AG04450 (cell line): Measurements from ENCODE around the gene ADAM10. TPM values are rescaled to one million over a fixed set of nuclear protein-coding genes. Genes with fewer than 3 reads are reported as not detected.

ENCODE experiments used
- CTCF ChIA-PET: fragments of 300-600, 350-600 bp; formaldehyde crosslinking; extraction: SDS; loops from one replicate; lab custom pipeline; 2022; ENCODE audit warnings: antibody characterized with exemption, inconsistent platforms; lab: Charles Lee
- POLR2A ChIA-PET: fragments of 350-600 bp; formaldehyde crosslinking; extraction: SDS; loops from one replicate; lab custom pipeline; 2021; ENCODE audit warnings: antibody characterized with exemption, inconsistent platforms; lab: Yijun Ruan, JAX
- DNase-seq: peaks from one replicate; pipeline ENCODE4 v3.0.0-alpha.2; 2011; ENCODE audit warnings: low read depth, low spot score
- H3K27ac ChIP-seq: one replicate; pipeline ENCODE4 v1.5.1; 2012; ENCODE audit warnings: low read depth, low read length, control low read depth
- H3K27me3 ChIP-seq: one replicate; pipeline ENCODE4 v1.6.0; 2012; ENCODE audit warnings: low read length; ENCODE audit not compliant: control insufficient read depth, insufficient read depth
- H3K4me3 ChIP-seq: 2 replicates; pipeline ENCODE4 v1.5.1; 2011; ENCODE audit warnings: mild to moderate bottlenecking, low read depth, low read length, control low read depth
- H3K9me3 ChIP-seq: 2 replicates; pipeline ENCODE4 v1.5.1; 2012; ENCODE audit warnings: low read length; ENCODE audit not compliant: control insufficient read depth, insufficient read depth
- CTCF ChIP-seq: IDR thresholded peaks from 2 replicates; pipeline ENCODE4 v1.5.1; 2011; ENCODE audit warnings: low read depth, low read length, control low read depth, inconsistent platforms
- polyA plus RNA-seq: library from polyadenylated mRNA; depleted of rRNA; stranded (reverse); fragments of >200 nt; gene quantifications from 2 replicates; pipeline ENCODE4 v1.2.3, GENCODE V29; 2011

ADAM10 gene
- polyA plus RNA-seq, 1 experiment, result 220 TPM

DNA sequence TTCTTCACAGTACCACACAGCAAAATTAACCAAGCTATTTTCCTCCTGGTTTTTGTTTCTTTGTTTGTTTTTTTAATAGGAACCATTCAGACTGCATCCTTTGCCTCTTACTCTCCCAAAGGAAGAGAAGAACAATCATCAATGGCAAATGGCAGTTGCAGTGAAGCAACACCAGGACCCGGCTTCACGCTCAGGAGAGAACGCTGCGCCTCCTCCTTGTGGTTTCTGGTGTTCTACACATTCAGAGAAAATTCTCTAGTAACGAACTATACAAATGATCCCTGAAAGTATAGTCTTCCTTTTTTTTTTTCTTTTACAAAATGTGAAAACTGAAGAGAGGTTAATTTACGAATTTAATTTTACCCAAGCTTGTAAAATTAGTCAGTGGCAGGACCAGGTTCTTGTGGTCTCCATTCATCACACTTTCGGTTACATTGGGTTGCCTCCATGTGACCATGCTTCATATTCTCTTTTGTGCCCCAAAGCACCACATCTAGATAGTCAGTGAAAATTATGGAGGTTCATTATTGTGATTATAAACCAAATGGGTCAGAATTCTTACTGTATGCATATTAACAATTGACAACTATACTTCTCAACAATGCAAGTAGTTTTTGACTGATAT is 11.0 kb upstream of the ADAM10 start:
- CTCF ChIA-PET, result interaction anchor here (1.6 to 1.9 kb wide), 2 partner anchors 11 to 533 kb away, joined by 5 to 6 read pairs; partner anchors contain the start of gene MINDY2
- no peaks in the 10 kb centered on the region for H3K27me3 ChIP-seq
- peaks cover 6% of the 10 kb centered on the region for H3K9me3 ChIP-seq
- DNase-seq, result no peak
- POLR2A ChIA-PET, result interaction anchor here (0.7 to 1.2 kb wide), 2 partner anchors 11 to 500 kb away, joined by 3 to 6 read pairs; partner anchors contain the start of gene ADAM10
- TF ChIP-seq CTCF, result no peak
- H3K4me3 ChIP-seq, result no peak overlapping the region
- no peak overlapping the region for H3K27ac ChIP-seq

GRCh38 chr15:58758141-58758540 is 8.6 kb upstream of the ADAM10 start:
- H3K4me3 ChIP-seq, result no peak overlapping the region
- H3K27ac ChIP-seq, result no peak overlapping the region
- no peaks in the 10 kb centered on the region for H3K9me3 ChIP-seq
- TF ChIP-seq CTCF, result peak; percentile 39; the same call in 1 of the 2 replicates
- H3K27me3 ChIP-seq, result no peaks in the 10 kb centered on the region
- ChIA-PET CTCF (interaction anchor here (0.7 to 3.5 kb wide), 4 partner anchors 294 to 546 kb away, joined by 3 to 17 read pairs (median 4); no protein-coding TSS in a partner anchor), POLR2A (no interaction called here)
- no peak for DNase-seq

GRCh38 chr15:58755956-58756355 is 6.4 kb upstream of the ADAM10 start:
- no peak for TF ChIP-seq CTCF
- H3K27ac ChIP-seq, result no peak overlapping the region

GRCh38 chr15:58755350-58755749 is 5.8 kb upstream of the ADAM10 start:
- Histone ChIP-seq H3K4me3 (no peak overlapping the region), H3K27me3 (no peaks in the 10 kb centered on the region), H3K9me3 (no peaks in the 10 kb centered on the region), H3K27ac (no peak overlapping the region)
- DNase-seq, result no peak
- CTCF ChIA-PET, result interaction anchor here (3.5 kb wide), 1 partner anchor 527 kb away, joined by 17 read pairs; no protein-coding TSS in a partner anchor
- POLR2A ChIA-PET, result interaction anchor here (0.6 to 1.0 kb wide), 2 partner anchors 286 to 423 kb away, joined by 3 to 6 read pairs; no protein-coding TSS in a partner anchor
- TF ChIP-seq CTCF, result no peak

More at GRCh38 chr15:58755956-58756355, 6.4 kb upstream of the ADAM10 start:
- no peaks in the 10 kb centered on the region for H3K27me3 ChIP-seq
- DNase-seq, result no peak
- H3K9me3 ChIP-seq, result no peaks in the 10 kb centered on the region
- CTCF ChIA-PET, result interaction anchor here (1.1 to 3.5 kb wide), 2 partner anchors 528 to 538 kb away, joined by 3 to 17 read pairs; no protein-coding TSS in a partner anchor
- no peak overlapping the region for H3K4me3 ChIP-seq
- POLR2A ChIA-PET, result interaction anchor here (0.6 to 1.0 kb wide), 2 partner anchors 286 to 424 kb away, joined by 3 to 6 read pairs; no protein-coding TSS in a partner anchor

DNA sequence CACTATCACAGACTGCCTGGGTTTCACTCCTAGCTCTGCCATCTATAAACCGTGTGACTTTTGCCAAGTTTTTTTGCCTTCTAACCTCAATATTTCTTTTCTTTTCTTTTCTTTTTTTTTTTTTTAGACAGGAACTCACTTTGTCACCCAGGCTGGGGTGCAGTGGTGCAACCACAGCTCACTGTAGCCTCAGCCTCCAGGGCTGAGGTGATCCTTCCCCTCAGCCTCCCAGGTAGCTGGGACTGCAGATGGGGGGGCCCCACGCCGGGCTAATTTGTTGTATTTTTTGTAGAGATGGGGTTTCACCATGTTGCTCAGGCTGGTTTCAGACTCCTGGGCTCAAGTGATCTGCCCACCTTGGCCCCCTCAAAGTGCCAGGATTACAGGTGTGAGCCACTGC is 3.2 kb upstream of the ADAM10 start:
- Histone ChIP-seq H3K4me3 (no peak overlapping the region), H3K27me3 (no peaks in the 10 kb centered on the region), H3K27ac (no peak overlapping the region), H3K9me3 (no peaks in the 10 kb centered on the region)
- ChIA-PET POLR2A (no interaction called here), CTCF (no interaction called here)
- DNase-seq, result no peak
- no peak for TF ChIP-seq CTCF
